ENCODE data around the gene ETNK2.

DNA sequence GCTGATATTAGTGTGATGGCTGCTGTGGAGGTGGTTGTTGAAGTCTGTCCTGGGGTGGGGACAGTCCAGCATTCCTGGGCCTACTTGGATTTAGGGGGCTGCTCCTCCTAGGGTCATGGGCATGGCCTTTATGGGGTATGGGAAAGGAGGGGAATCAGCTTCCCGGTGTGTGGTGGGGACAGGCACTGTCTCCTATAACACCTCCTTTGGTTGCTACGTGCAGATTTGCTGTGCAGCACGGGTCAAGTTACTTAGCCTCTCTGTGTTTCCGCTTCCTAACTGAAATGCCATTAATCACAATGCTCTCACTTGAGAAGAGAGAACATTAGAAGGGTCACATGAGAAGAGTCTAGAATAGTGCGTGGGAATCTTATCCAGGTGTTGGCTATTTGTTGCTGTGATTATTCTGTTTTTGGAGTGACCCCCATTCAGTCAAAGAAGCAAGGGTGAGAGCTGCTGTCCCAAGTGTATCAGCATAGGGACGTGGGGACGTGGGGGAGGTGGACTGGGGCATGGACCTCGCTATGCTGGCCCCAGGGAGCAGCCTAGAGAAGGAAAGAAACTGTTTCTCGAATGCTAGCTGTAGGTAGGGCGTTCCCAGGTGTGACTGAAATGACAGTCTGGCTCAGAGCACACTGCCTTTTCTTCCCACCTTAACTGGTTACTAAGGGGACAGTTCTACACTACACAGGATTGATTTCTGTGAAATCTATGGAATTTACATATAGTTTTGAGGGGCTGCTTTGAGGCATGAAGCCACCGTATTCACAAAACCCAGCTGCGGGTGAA, 59.0 kb downstream of the ETNK2 start:
- TF ChIP-seq, protein P1, sequence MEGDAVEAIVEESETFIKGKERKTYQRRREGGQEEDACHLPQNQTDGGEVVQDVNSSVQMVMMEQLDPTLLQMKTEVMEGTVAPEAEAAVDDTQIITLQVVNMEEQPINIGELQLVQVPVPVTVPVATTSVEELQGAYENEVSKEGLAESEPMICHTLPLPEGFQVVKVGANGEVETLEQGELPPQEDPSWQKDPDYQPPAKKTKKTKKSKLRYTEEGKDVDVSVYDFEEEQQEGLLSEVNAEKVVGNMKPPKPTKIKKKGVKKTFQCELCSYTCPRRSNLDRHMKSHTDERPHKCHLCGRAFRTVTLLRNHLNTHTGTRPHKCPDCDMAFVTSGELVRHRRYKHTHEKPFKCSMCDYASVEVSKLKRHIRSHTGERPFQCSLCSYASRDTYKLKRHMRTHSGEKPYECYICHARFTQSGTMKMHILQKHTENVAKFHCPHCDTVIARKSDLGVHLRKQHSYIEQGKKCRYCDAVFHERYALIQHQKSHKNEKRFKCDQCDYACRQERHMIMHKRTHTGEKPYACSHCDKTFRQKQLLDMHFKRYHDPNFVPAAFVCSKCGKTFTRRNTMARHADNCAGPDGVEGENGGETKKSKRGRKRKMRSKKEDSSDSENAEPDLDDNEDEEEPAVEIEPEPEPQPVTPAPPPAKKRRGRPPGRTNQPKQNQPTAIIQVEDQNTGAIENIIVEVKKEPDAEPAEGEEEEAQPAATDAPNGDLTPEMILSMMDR (IDR thresholded peaks at IDR 0.05) = no peak
- no peak for TF ChIP-seq POLR2A (IDR thresholded peaks at IDR 0.05)
